SK-N-SH (cell line): ENCODE data around the gene ANKMY1. TPM values are rescaled to one million over a fixed set of nuclear protein-coding genes. Genes with fewer than 3 reads are reported as not detected.

Source experiments
- CTCF ChIA-PET: fragments of 300-600, 350-600 bp; formaldehyde crosslinking; extraction: SDS; loops from one replicate; lab custom pipeline; 2021; lab: Yijun Ruan, JAX
- POLR2A ChIA-PET: fragments of 350-600 bp; sonication (Branson Sonifier 250); formaldehyde crosslinking; extraction: SDS; loops from one replicate; lab custom pipeline; 2020; ENCODE audit warnings: antibody characterized with exemption, inconsistent platforms; lab: Yijun Ruan, JAX
- DNase-seq: peaks from one replicate; pipeline ENCODE4 v3.0.0; 2012
- H2AFZ ChIP-seq: fragments of 200-600 bp; sonication (generic); 2 replicates; pipeline ENCODE4 v1.8.1; 2016; ENCODE audit warnings: antibody characterized with exemption, mild to moderate bottlenecking, low read depth
- H3F3A ChIP-seq: fragments of 200-600 bp; sonication (generic); replicated peaks from 2 replicates; pipeline ENCODE3; 2016; ENCODE audit warnings: antibody characterized with exemption, mild to moderate bottlenecking; ENCODE audit not compliant: insufficient read depth
- H3K27ac ChIP-seq, 2 experiments: fragments of 200-500 bp in 1 of 2; fragments of 200-600 bp in 1 of 2; sonication (Bioruptor generic) in 1 of 2; sonication (generic), shearing (Covaris generic) in 1 of 2; 2 replicates each; pipeline versions ENCODE4 v1.5.1 to v1.6.1; 2014 to 2016; ENCODE audit warnings: low read depth in 2 of 2, inconsistent platforms in 1 of 2, low read length in 1 of 2, mild to moderate bottlenecking in 1 of 2, mixed read lengths in 1 of 2
- H3K27me3 ChIP-seq: fragments of 200-600 bp; sonication (generic), shearing (Covaris generic); 2 replicates; pipeline ENCODE4 v1.6.1; 2016; ENCODE audit warnings: mixed run types; ENCODE audit not compliant: insufficient read depth
- H3K36me3 ChIP-seq, 2 experiments: fragments of 200-500 bp in 1 of 2; fragments of 200-600 bp in 1 of 2; sonication (Bioruptor generic) in 1 of 2; sonication (generic) in 1 of 2; replicated peaks in 1 of 2; 2 replicates each; pipeline versions ENCODE3 to v1.5.1; 2014 to 2016; ENCODE audit warnings: low read length in 1 of 2, mild to moderate bottlenecking in 1 of 2; ENCODE audit not compliant: insufficient read depth in 2 of 2, control insufficient read depth in 1 of 2
- H3K4me1 ChIP-seq, 2 experiments: fragments of 200-500 bp in 1 of 2; fragments of 200-600 bp in 1 of 2; sonication (Bioruptor generic) in 1 of 2; sonication (generic), shearing (Covaris generic) in 1 of 2; 2 replicates each; pipeline versions ENCODE4 v1.5.1 to v1.6.1; 2014 to 2016; ENCODE audit warnings: low read depth in 1 of 2, low read length in 1 of 2, mixed run types in 1 of 2; ENCODE audit not compliant: insufficient read depth in 2 of 2, control insufficient read depth in 1 of 2
- H3K4me2 ChIP-seq: fragments of 200-600 bp; sonication (generic), shearing (Covaris generic); 2 replicates; pipeline ENCODE4 v1.6.1; 2017; ENCODE audit warnings: mixed run types
- H3K4me3 ChIP-seq, 2 experiments: fragments of 200-500 bp in 1 of 2; fragments of 200-600 bp in 1 of 2; sonication (Bioruptor generic) in 1 of 2; sonication (generic), shearing (Covaris generic) in 1 of 2; 2 replicates each; pipeline versions ENCODE4 v1.5.1 to v1.8.1; 2014 to 2016; ENCODE audit warnings: low read depth in 2 of 2, inconsistent platforms in 1 of 2, low read length in 1 of 2, mild to moderate bottlenecking in 1 of 2, mixed read lengths in 1 of 2, moderate library complexity in 1 of 2
- H3K79me2 ChIP-seq: fragments of 200-600 bp; sonication (generic); 2 replicates; pipeline ENCODE4 v1.8.1; 2017; ENCODE audit warnings: mild to moderate bottlenecking; ENCODE audit not compliant: insufficient read depth
- H3K9ac ChIP-seq: fragments of 200-600 bp; sonication (generic); 2 replicates; pipeline ENCODE4 v1.6.1; 2017; ENCODE audit warnings: mixed run types
- H3K9me2 ChIP-seq: fragments of 200-600 bp; sonication (generic); 2 replicates; pipeline ENCODE4 v1.6.1; 2017; ENCODE audit warnings: mixed run types
- H3K9me3 ChIP-seq: fragments of 200-600 bp; sonication (generic); 2 replicates; pipeline ENCODE4 v1.6.1; 2017; ENCODE audit warnings: mixed run types, mild to moderate bottlenecking, moderate library complexity
- H4K20me1 ChIP-seq: fragments of 200-600 bp; sonication (generic); 2 replicates; pipeline ENCODE4 v1.6.1; 2017; ENCODE audit warnings: mild to moderate bottlenecking, mixed run types; ENCODE audit not compliant: insufficient read depth
- CHD2 ChIP-seq: fragments of 150-350 bp; IDR thresholded peaks from 2 replicates; pipeline ENCODE4 v1.6.1; 2018; ENCODE audit warnings: low read length; ENCODE audit not compliant: partially characterized antibody
- CTCF ChIP-seq: fragments of 200-600 bp; sonication (generic); IDR thresholded peaks from 2 replicates; pipeline ENCODE4 v1.6.1; 2017; ENCODE audit warnings: antibody characterized with exemption, mild to moderate bottlenecking, moderate library complexity
- EP300 ChIP-seq, 2 experiments: IDR thresholded peaks; 2 replicates each; pipeline versions ENCODE4 v1.4.0 to v1.6.1; 2012; ENCODE audit warnings: borderline replicate concordance in 1 of 2, low read depth in 1 of 2, low read length in 1 of 2
- EZH2phosphoT487 ChIP-seq: fragments of 200-600 bp; sonication (generic); IDR thresholded peaks from 2 replicates; pipeline ENCODE4 v1.6.1; 2017; ENCODE audit warnings: low read depth, mixed run types, mild to moderate bottlenecking, antibody characterized with exemption, moderate library complexity, borderline replicate concordance
- FOXM1 ChIP-seq: IDR thresholded peaks from 2 replicates; pipeline ENCODE4 v1.4.0; 2012; ENCODE audit warnings: low read depth, mild to moderate bottlenecking
- GATA2 ChIP-seq: sonication (generic); formaldehyde crosslinking; IDR thresholded peaks from 2 replicates; pipeline ENCODE4 v1.5.0; 2020; ENCODE audit warnings: mild to moderate bottlenecking, missing genetic modification reagents
- MAX ChIP-seq: IDR thresholded peaks from 2 replicates; pipeline ENCODE4 v1.4.0; 2012; ENCODE audit warnings: low read depth
- NFIC ChIP-seq: IDR thresholded peaks from 2 replicates; pipeline ENCODE4 v1.4.0; 2012; ENCODE audit warnings: borderline replicate concordance
- POLR2AphosphoS5 ChIP-seq: IDR thresholded peaks from 2 replicates; pipeline ENCODE4 v1.6.1; 2012; ENCODE audit warnings: low read depth, low read length
- RAD21 ChIP-seq: IDR thresholded peaks from 2 replicates; pipeline ENCODE4 v1.6.1; 2012; ENCODE audit warnings: mild to moderate bottlenecking, low read length
- REST ChIP-seq: IDR thresholded peaks from 2 replicates; pipeline ENCODE4 v1.6.1; 2012; ENCODE audit warnings: mild to moderate bottlenecking, low read depth, low read length, moderate library complexity
- SMC3 ChIP-seq: IDR thresholded peaks from 2 replicates; pipeline ENCODE4 v1.6.1; 2012; ENCODE audit warnings: low read depth, low read length, improper control_type of control experiment
- USF1 ChIP-seq: IDR thresholded peaks from 2 replicates; pipeline ENCODE4 v1.4.0; 2012; ENCODE audit warnings: low read depth, borderline replicate concordance
- USF2 ChIP-seq: fragments of 150-350 bp; IDR thresholded peaks from 2 replicates; pipeline ENCODE4 v1.6.1; 2017; ENCODE audit warnings: antibody characterized with exemption, low read length, low read depth, borderline replicate concordance
- WGBS: methylation state at CpG from one replicate; pipeline ENCODE4 v1.1.6; 2017; ENCODE audit warnings: low lambda C conversion rate; 5-methylcytosine and 5-hydroxymethylcytosine counted together
- polyA plus RNA-seq, 3 experiments: library from polyadenylated mRNA; depleted of rRNA; stranded (reverse); fragments of >200 nt; gene quantifications; 2 replicates each; pipeline ENCODE4 v1.2.3, GENCODE V29; 2012

ANKMY1 gene
- polyA plus RNA-seq, 1 of the 3 experiments (the other 2 are of a cell fraction): 12.1 TPM

GRCh38 chr2:240454106-240454901, 103.5 kb downstream of the ANKMY1 start:
- H3K4me1 ChIP-seq: peaks cover 6 to 28% of the 10 kb centered on the region in 2 experiments; a peak in 2 of 4 replicates

GRCh38 chr2:240453461-240454105, 104.2 kb downstream of the ANKMY1 start:
- Histone ChIP-seq H3K9me2 (no peaks in the 10 kb centered on the region), H3K79me2 (peaks cover 16% of the 10 kb centered on the region; the same call in 1 of the 2 replicates), H3F3A (no peaks in the 10 kb centered on the region), H3K9me3 (no peaks in the 10 kb centered on the region), H3K4me1 (peaks cover 6 to 26% of the 10 kb centered on the region in 2 experiments; a peak in 2 of 4 replicates), H3K27me3 (no peaks in the 10 kb centered on the region), H3K4me3 (peak overlapping the region; percentile 39 to 54), H3K36me3 (no peaks in the 10 kb centered on the region), H2AFZ (no peak overlapping the region), H3K4me2 (peak overlapping the region; percentile 73), H3K9ac (no peak overlapping the region), H3K27ac (no peak overlapping the region), H4K20me1 (peaks cover 73% of the 10 kb centered on the region)
- CTCF ChIA-PET: interaction anchor here (1.0 to 2.6 kb wide), 2 partner anchors 15 to 112 kb away, joined by 3 to 10 read pairs; no protein-coding TSS in a partner anchor
- TF ChIP-seq CHD2 (no peak), REST (no peak), USF1 (no peak), SMC3 (no peak), CTCF (no peak), USF2 (no peak), RAD21 (no peak), FOXM1 (no peak), NFIC (no peak), EZH2phosphoT487 (no peak), POLR2AphosphoS5 (no peak), EP300 (IDR thresholded peaks at IDR 0.05; ENCODE audit: borderline replicate concordance in 1 of 2, low read depth in 1 of 2, low read length in 1 of 2) (no peak)
- peak; percentile 85 for DNase-seq
- POLR2A ChIA-PET: no interaction called here
- WGBS: 26% methylated on average over 22 of the region's 81 CpGs

More at GRCh38 chr2:240454106-240454901, 103.5 kb downstream of the ANKMY1 start:
- Histone ChIP-seq H3K27ac (no peak overlapping the region), H3K9me2 (no peaks in the 10 kb centered on the region), H2AFZ (no peak overlapping the region), H4K20me1 (peaks cover 74% of the 10 kb centered on the region), H3K79me2 (peaks cover 16% of the 10 kb centered on the region; the same call in 1 of the 2 replicates), H3K36me3 (no peaks in the 10 kb centered on the region), H3K4me3 (peak overlapping the region; percentile 39 to 54), H3K4me2 (peak overlapping the region; percentile 73), H3F3A (no peaks in the 10 kb centered on the region), H3K9ac (no peak overlapping the region), H3K9me3 (no peaks in the 10 kb centered on the region), H3K27me3 (no peaks in the 10 kb centered on the region)
- CTCF ChIA-PET: interaction anchor here (0.8 to 2.6 kb wide), 5 partner anchors 15 to 221 kb away, joined by 3 to 10 read pairs (median 3); no protein-coding TSS in a partner anchor
- TF ChIP-seq FOXM1: no peak
- TF ChIP-seq SMC3: no peak
- TF ChIP-seq GATA2: no peak
- no peak for TF ChIP-seq EP300 (IDR thresholded peaks at IDR 0.05; ENCODE audit: borderline replicate concordance in 1 of 2, low read depth in 1 of 2, low read length in 1 of 2)
- no peak for TF ChIP-seq RAD21
- TF ChIP-seq MAX: no peak
- no peak for DNase-seq
- WGBS: 84% methylated on average over 28 of the region's 35 CpGs
- POLR2A ChIA-PET: no interaction called here
